T-cell (primary cell): Measurements from ENCODE around the gene MICOS13. TPM values are rescaled to one million over a fixed set of nuclear protein-coding genes. Genes with fewer than 3 reads are reported as not detected.

Experiments
- ATAC-seq, 4 experiments: fragments of 200-7000 bp in 3 of 4; fragments of 150-1000 bp in 1 of 4; cut with Tn5 transposase; replicated peaks in 1 of 4; 1 replicate in 3 of 4; 2 replicates in 1 of 4; pipeline ENCODE4 v1.10.0; 2021; ENCODE audit warnings: moderate library complexity in 3 of 4, mild to moderate bottlenecking in 2 of 4, moderate number of reproducible peaks in 1 of 4
- CTCF ChIA-PET, 2 donors: fragments of 300-600 bp; sonication (Branson Sonifier 250); formaldehyde crosslinking; loops; one replicate each; lab custom pipeline; 2022; ENCODE audit warnings: antibody characterized with exemption in 2 of 2; lab: Charles Lee
- POLR2A ChIA-PET, 2 donors: fragments of 300-600 bp; sonication (Branson Sonifier 250); formaldehyde crosslinking; loops; one replicate each; lab custom pipeline; 2022; ENCODE audit warnings: antibody characterized with exemption in 2 of 2; lab: Charles Lee
- DNase-seq, 35 experiments: peaks; one replicate each; pipeline versions ENCODE4 v3.0.0 to v3.0.0-alpha.2; 2013 to 2023
- H3K27ac ChIP-seq: one replicate; pipeline ENCODE4 v1.5.1; 2013; ENCODE audit warnings: low read length
- H3K27me3 ChIP-seq, 2 experiments: replicated peaks in 1 of 2; 1 replicate in 1 of 2; 2 replicates in 1 of 2; pipeline versions ENCODE4 v1.6.1 to v1.7.0; 2013; ENCODE audit warnings: low read length in 1 of 2, mixed read lengths in 1 of 2; ENCODE audit not compliant: control insufficient read depth in 2 of 2, insufficient read depth in 2 of 2; ENCODE audit errors: extremely low read depth in 1 of 2
- H3K36me3 ChIP-seq, 2 donors: 1 replicate in 1 of 2; 2 replicates in 1 of 2; pipeline versions ENCODE4 v1.6.1 to v1.7.0; 2013; ENCODE audit warnings: low read length in 1 of 2; ENCODE audit not compliant: control insufficient read depth in 2 of 2, insufficient read depth in 1 of 2; ENCODE audit errors: extremely low read depth in 1 of 2
- H3K4me1 ChIP-seq, 2 experiments: 1 replicate in 1 of 2; 2 replicates in 1 of 2; pipeline versions ENCODE4 v1.6.1 to v1.7.0; 2013; ENCODE audit warnings: low read length in 2 of 2, mixed read lengths in 1 of 2; ENCODE audit not compliant: insufficient read depth in 2 of 2, control insufficient read depth in 1 of 2; ENCODE audit errors: extremely low read depth in 1 of 2
- H3K4me3 ChIP-seq, 2 donors: 1 replicate in 1 of 2; 2 replicates in 1 of 2; pipeline versions ENCODE4 v1.5.1 to v1.7.0; 2013; ENCODE audit warnings: mild to moderate bottlenecking in 2 of 2, low read length in 1 of 2, moderate library complexity in 1 of 2; ENCODE audit not compliant: control insufficient read depth in 1 of 2; ENCODE audit errors: extremely low read depth in 1 of 2
- H3K9me3 ChIP-seq: 2 replicates; pipeline ENCODE4 v1.7.0; 2013
- H3K27ac Mint-ChIP-seq, 2 donors: one replicate each; pipeline ENCODE4 v1.8.0; 2020 to 2021; ENCODE audit warnings: mild to moderate bottlenecking in 2 of 2, mixed read lengths in 2 of 2
- H3K27me3 Mint-ChIP-seq, 2 donors: one replicate each; pipeline ENCODE4 v1.8.0; 2021 to 2022; ENCODE audit warnings: mixed read lengths in 2 of 2
- H3K36me3 Mint-ChIP-seq: one replicate; pipeline ENCODE4 v1.8.0; 2021; ENCODE audit warnings: mixed read lengths
- H3K4me1 Mint-ChIP-seq, 3 donors: one replicate each; pipeline ENCODE4 v1.8.0; 2020 to 2022; ENCODE audit warnings: mixed read lengths in 3 of 3, mild to moderate bottlenecking in 1 of 3
- H3K4me3 Mint-ChIP-seq, 3 donors: one replicate each; pipeline ENCODE4 v1.8.0; 2020 to 2022; ENCODE audit warnings: mild to moderate bottlenecking in 3 of 3, mixed read lengths in 3 of 3, moderate library complexity in 3 of 3
- H3K9me3 Mint-ChIP-seq, 3 donors: one replicate each; pipeline ENCODE4 v1.8.0; 2020 to 2022; ENCODE audit warnings: mixed read lengths in 3 of 3
- WGBS: methylation state at CpG from one replicate; pipeline ENCODE4 v1.1.5; 2013; ENCODE audit warnings: missing lambda C conversion rate; ENCODE audit not compliant: insufficient coverage; 5-methylcytosine and 5-hydroxymethylcytosine counted together
- total RNA-seq, 35 experiments: library from RNA in 6 of 35; stranded (reverse) in 6 of 35; fragments of 120-200 nt in 1 of 35; gene quantifications; one replicate each; pipeline versions ENCODE4 v1.2.1 to v1.2.4 and lab custom pipeline; 2013 to 2026

MICOS13 gene
- total RNA-seq, 5 donors from 2014 or later (not counting 1 experiment from before 2014, with no cell fraction given) = 29.3 to 64.5 (median 57.0) TPM

GRCh38 chr19:5697022-5697889, 16.9 kb upstream of the MICOS13 start:
- Mint-ChIP-seq H3K27me3 (no peaks in the 10 kb centered on the region), H3K36me3 (peaks cover 10% of the 10 kb centered on the region), H3K4me3 (no peak overlapping the region), H3K4me1 (peaks cover 0 to 10% (median 5%) of the 10 kb centered on the region in 3 donors), H3K27ac (no peak overlapping the region), H3K9me3 (no peaks in the 10 kb centered on the region)
- DNase-seq (no peak), ATAC-seq (no peak)
- CTCF ChIA-PET = no interaction called here
- peaks cover 25 to 76% of the 10 kb centered on the region in 2 donors for H3K36me3 ChIP-seq
- no peaks in the 10 kb centered on the region for H3K27me3 ChIP-seq
- POLR2A ChIA-PET = no interaction called here
- H3K4me1 ChIP-seq = peaks cover 0 to 12% of the 10 kb centered on the region in 2 experiments
- 82% methylated on average over 25 of the region's 25 CpGs for WGBS
- no peak overlapping the region for H3K27ac ChIP-seq
- H3K4me3 ChIP-seq = no peak overlapping the region
- no peaks in the 10 kb centered on the region for H3K9me3 ChIP-seq

GRCh38 chr19:5696196-5697021, 16.1 kb upstream of the MICOS13 start:
- ChIA-PET CTCF (no interaction called here), POLR2A (no interaction called here)
- peaks cover 3 to 20% of the 10 kb centered on the region in 2 experiments for H3K4me1 ChIP-seq
- ATAC-seq = no peak
- DNase-seq = no peak
- Mint-ChIP-seq H3K36me3 (peaks cover 9% of the 10 kb centered on the region), H3K9me3 (no peaks in the 10 kb centered on the region), H3K27me3 (no peaks in the 10 kb centered on the region), H3K27ac (peak overlapping the region in 1 of 2 donors; percentile 22), H3K4me1 (peaks cover 0 to 13% (median 9%) of the 10 kb centered on the region in 3 donors), H3K4me3 (no peak overlapping the region)
- peaks cover 25 to 84% of the 10 kb centered on the region in 2 donors for H3K36me3 ChIP-seq
- H3K27ac ChIP-seq = no peak overlapping the region
- WGBS = 92% methylated on average over 40 of the region's 42 CpGs
- H3K9me3 ChIP-seq = no peaks in the 10 kb centered on the region
- H3K27me3 ChIP-seq = no peaks in the 10 kb centered on the region
- H3K4me3 ChIP-seq = no peak overlapping the region

DNA sequence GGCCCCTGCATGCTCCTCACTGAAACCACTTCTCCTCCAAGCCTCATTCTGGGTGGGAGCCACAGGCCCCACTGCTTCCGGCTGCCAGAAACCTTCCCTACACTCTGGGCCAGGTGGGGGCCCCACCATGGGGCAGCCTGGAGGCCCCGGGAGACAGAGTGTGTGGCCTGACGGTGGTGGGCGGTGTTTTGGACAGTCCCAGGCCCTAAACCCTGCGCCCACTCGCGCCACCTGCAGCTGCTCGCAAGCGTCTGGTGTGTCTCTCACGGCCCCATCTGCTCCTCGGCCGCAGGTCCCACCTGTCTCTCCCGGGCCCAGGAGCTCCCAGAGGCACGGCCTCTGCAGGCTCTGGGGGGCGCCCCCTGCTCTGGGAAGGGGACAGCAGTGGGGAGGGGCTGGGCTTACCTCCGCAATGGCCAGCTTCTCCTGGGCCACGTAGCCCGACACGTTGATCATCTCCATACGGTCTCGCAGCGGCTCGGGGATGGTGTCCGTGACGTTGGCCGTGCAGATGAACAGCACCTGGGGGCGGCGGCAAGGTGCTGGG, 15.4 kb upstream of the MICOS13 start:
- no peaks in the 10 kb centered on the region for H3K9me3 Mint-ChIP-seq
- peaks cover 5% of the 10 kb centered on the region for H3K36me3 Mint-ChIP-seq
- DNase-seq (no peak), ATAC-seq (no peak)
- Histone ChIP-seq H3K4me3 (no peak overlapping the region), H3K36me3 (peaks cover 25 to 83% of the 10 kb centered on the region in 2 donors), H3K4me1 (peaks cover 3 to 27% of the 10 kb centered on the region in 2 experiments), H3K9me3 (no peaks in the 10 kb centered on the region), H3K27me3 (no peaks in the 10 kb centered on the region), H3K27ac (no peak overlapping the region)
- H3K4me3 Mint-ChIP-seq = no peak overlapping the region
- no peak overlapping the region for H3K27ac Mint-ChIP-seq
- no peaks in the 10 kb centered on the region for H3K27me3 Mint-ChIP-seq
- ChIA-PET POLR2A (no interaction called here), CTCF (no interaction called here)
- 83% methylated on average over 23 of the region's 28 CpGs for WGBS
- H3K4me1 Mint-ChIP-seq = peaks cover 6 to 18% (median 10%) of the 10 kb centered on the region in 3 donors

DNA sequence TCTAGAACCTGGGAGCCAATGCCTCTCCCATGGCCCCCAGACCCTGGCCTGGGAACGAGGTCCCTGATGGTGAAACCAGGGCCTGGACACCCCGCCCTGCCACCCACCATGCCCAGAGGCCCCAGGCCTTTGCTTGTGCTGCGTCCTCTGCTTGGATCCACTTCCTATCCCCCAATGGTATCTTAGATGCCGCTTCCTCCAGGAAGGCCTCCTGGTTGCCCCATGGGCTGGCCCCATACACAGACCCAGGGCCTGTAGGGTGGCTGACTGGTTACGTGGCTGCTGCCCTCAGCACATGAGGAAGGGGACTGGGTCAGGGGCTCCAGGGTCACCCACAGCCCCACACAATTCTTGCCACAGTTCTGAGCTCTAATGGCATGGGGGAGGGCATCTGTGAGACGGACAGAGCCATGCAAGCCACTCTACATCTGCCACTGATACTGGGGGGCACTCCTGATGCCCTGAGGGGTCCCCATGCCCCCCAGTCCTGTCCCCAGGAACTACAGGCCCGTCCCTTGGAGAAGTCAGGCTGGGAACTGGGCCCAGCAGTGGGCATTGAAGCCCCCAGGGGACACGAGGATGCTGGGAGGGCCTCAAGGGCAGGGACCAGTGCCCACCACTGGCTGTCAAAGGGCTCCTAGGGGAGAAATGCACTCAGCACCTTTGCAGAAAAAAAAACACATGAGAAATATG, 14.8 kb upstream of the MICOS13 start:
- H3K27ac ChIP-seq = no peak overlapping the region
- Mint-ChIP-seq H3K9me3 (no peaks in the 10 kb centered on the region), H3K27me3 (no peaks in the 10 kb centered on the region), H3K36me3 (peaks cover 5% of the 10 kb centered on the region), H3K4me1 (peaks cover 13 to 22% (median 13%) of the 10 kb centered on the region in 3 donors), H3K27ac (no peak overlapping the region), H3K4me3 (no peak overlapping the region)
- peaks cover 25 to 79% of the 10 kb centered on the region in 2 donors for H3K36me3 ChIP-seq
- CTCF ChIA-PET = no interaction called here
- ATAC-seq = no peak
- peaks cover 3 to 32% of the 10 kb centered on the region in 2 experiments for H3K4me1 ChIP-seq
- H3K4me3 ChIP-seq = no peak overlapping the region
- H3K9me3 ChIP-seq = no peaks in the 10 kb centered on the region
- 93% methylated on average over 5 of the region's 8 CpGs for WGBS
- no peaks in the 10 kb centered on the region for H3K27me3 ChIP-seq
- POLR2A ChIA-PET = no interaction called here
- no peak for DNase-seq

- Histone ChIP-seq H3K4me1 (peaks cover 3 to 37% of the 10 kb centered on the region in 2 experiments), H3K9me3 (no peaks in the 10 kb centered on the region), H3K36me3 (peaks cover 25 to 72% of the 10 kb centered on the region in 2 donors), H3K4me3 (no peak overlapping the region), H3K27me3 (no peaks in the 10 kb centered on the region), H3K27ac (no peak overlapping the region)
- H3K4me1 Mint-ChIP-seq = peaks cover 18 to 26% (median 18%) of the 10 kb centered on the region in 3 donors
- no peak overlapping the region for H3K4me3 Mint-ChIP-seq
- ChIA-PET POLR2A (no interaction called here), CTCF (no interaction called here)
- 96% methylated on average over 41 of the region's 45 CpGs for WGBS
- no peaks in the 10 kb centered on the region for H3K27me3 Mint-ChIP-seq
- ATAC-seq = no peak
- DNase-seq = no peak
- peaks cover 5% of the 10 kb centered on the region for H3K36me3 Mint-ChIP-seq
- no peaks in the 10 kb centered on the region for H3K9me3 Mint-ChIP-seq
- no peak overlapping the region for H3K27ac Mint-ChIP-seq
Measured at GRCh38 chr19:5694167-5694955, 14.0 kb upstream of the MICOS13 start.
